DND-41 (cell line): ENCODE results near the gene OPCML.

ENCODE experiments used
- ATAC-seq: fragments of 200-7000 bp; cut with Tn5 transposase; 3 replicates; pipeline ENCODE4 v1.9.1; 2021; ENCODE audit warnings: low read depth; ENCODE audit not compliant: insufficient read depth
- DNase-seq: peaks from one replicate; pipeline ENCODE4 v3.0.0-alpha.2; 2020
- H2AFZ ChIP-seq: 2 replicates; pipeline ENCODE4 v1.6.0; 2012; ENCODE audit warnings: low read depth, low read length
- H3K27ac ChIP-seq: 2 replicates; pipeline ENCODE4 v1.5.1; 2012; ENCODE audit warnings: low read length, inconsistent platforms
- H3K27me3 ChIP-seq: fragments of 200-600 bp; sonication (generic); 2 replicates; pipeline ENCODE4 v1.6.0; 2012; ENCODE audit warnings: low read length, mild to moderate bottlenecking, inconsistent platforms; ENCODE audit not compliant: insufficient read depth, poor library complexity
- H3K36me3 ChIP-seq: 2 replicates; pipeline ENCODE4 v1.5.1; 2012; ENCODE audit warnings: low read length, inconsistent platforms; ENCODE audit not compliant: insufficient read depth
- H3K4me1 ChIP-seq: 2 replicates; pipeline ENCODE4 v1.5.1; 2012; ENCODE audit warnings: mild to moderate bottlenecking, low read length; ENCODE audit not compliant: insufficient read depth
- H3K4me2 ChIP-seq: 2 replicates; pipeline ENCODE4 v1.6.0; 2012; ENCODE audit warnings: mild to moderate bottlenecking, moderate library complexity, low read length, inconsistent platforms; ENCODE audit not compliant: insufficient read depth
- H3K4me3 ChIP-seq, 2 experiments: fragments of 200-600 bp in 1 of 2; shearing (Covaris generic) in 1 of 2; 2 replicates each; pipeline ENCODE4 v1.5.1; 2012 to 2016; ENCODE audit warnings: inconsistent platforms in 2 of 2, low read length in 2 of 2, mild to moderate bottlenecking in 2 of 2, low read depth in 1 of 2, moderate library complexity in 1 of 2
- H3K79me2 ChIP-seq: 2 replicates; pipeline ENCODE4 v1.6.0; 2012; ENCODE audit warnings: low read length, inconsistent platforms; ENCODE audit not compliant: insufficient read depth
- H3K9ac ChIP-seq: 2 replicates; pipeline ENCODE4 v1.6.0; 2012; ENCODE audit warnings: low read depth, mild to moderate bottlenecking, inconsistent platforms, low read length, moderate library complexity
- H3K9me3 ChIP-seq: 2 replicates; pipeline ENCODE4 v1.5.1; 2012; ENCODE audit warnings: low read length, moderate library complexity, mild to moderate bottlenecking, inconsistent platforms; ENCODE audit not compliant: insufficient read depth, severe bottlenecking
- H4K20me1 ChIP-seq: 2 replicates; pipeline ENCODE4 v1.6.0; 2012; ENCODE audit warnings: low read length; ENCODE audit not compliant: insufficient read depth
- CTCF ChIP-seq: IDR thresholded peaks from 2 replicates; pipeline ENCODE4 v1.5.1; 2012; ENCODE audit warnings: borderline replicate concordance, low read length, moderate library complexity, mild to moderate bottlenecking; ENCODE audit not compliant: poor library complexity, severe bottlenecking; ENCODE audit errors: extremely low read depth
- EZH2 ChIP-seq: IDR thresholded peaks from 3 replicates; pipeline ENCODE4 v1.6.1; 2012; ENCODE audit warnings: borderline replicate concordance, low read depth, mild to moderate bottlenecking, moderate library complexity, low read length, inconsistent platforms; ENCODE audit not compliant: severe bottlenecking

OPCML gene

GRCh38 chr11:133123796-133124195 is 408.5 kb downstream of the OPCML start:
- Histone ChIP-seq H3K27ac (no peak overlapping the region), H3K9ac (no peak overlapping the region), H2AFZ (no peak overlapping the region), H3K9me3 (no peaks in the 10 kb centered on the region), H3K4me2 (no peak overlapping the region), H3K79me2 (no peaks in the 10 kb centered on the region), H3K27me3 (peaks cover 16% of the 10 kb centered on the region), H4K20me1 (no peaks in the 10 kb centered on the region), H3K36me3 (no peaks in the 10 kb centered on the region), H3K4me3 (no peak overlapping the region), H3K4me1 (no peaks in the 10 kb centered on the region)
- DNase-seq (no peak), ATAC-seq (no peak)
- TF ChIP-seq CTCF (no peak), EZH2 (no peak)

- Histone ChIP-seq H3K27ac (no peak overlapping the region), H3K4me1 (no peaks in the 10 kb centered on the region), H3K27me3 (peaks cover 15% of the 10 kb centered on the region), H2AFZ (no peak overlapping the region), H3K79me2 (no peaks in the 10 kb centered on the region), H3K4me3 (no peak overlapping the region), H3K9me3 (no peaks in the 10 kb centered on the region), H3K4me2 (no peak overlapping the region), H3K36me3 (no peaks in the 10 kb centered on the region), H3K9ac (no peak overlapping the region), H4K20me1 (no peaks in the 10 kb centered on the region)
- ATAC-seq: no peak
- TF ChIP-seq EZH2 (no peak), CTCF (no peak)
- DNase-seq: no peak
Observed at GRCh38 chr11:133123366-133123765, 408.9 kb downstream of the OPCML start.

DNA sequence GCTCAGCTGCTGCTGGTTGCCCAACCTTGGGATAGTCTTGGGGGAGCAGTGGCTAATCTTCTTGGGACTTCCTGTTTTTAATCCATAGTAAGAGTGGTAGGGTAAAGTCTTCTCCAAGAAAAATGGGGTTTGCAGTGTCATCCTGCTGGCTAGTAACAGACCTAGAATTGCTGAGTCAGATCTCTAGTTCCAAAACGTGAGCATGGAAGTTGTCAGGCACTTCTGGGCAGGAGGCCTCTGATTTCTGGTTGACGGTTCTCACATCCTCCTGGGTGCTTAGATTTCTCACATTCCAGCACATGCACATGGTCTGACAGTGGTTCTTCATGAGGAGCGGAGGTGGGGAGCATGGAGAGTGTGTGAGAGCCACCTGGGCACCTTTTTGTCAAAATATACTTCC is 410.0 kb downstream of the OPCML start:
- no peaks in the 10 kb centered on the region for H3K79me2 ChIP-seq
- DNase-seq: no peak
- no peaks in the 10 kb centered on the region for H3K4me1 ChIP-seq
- TF ChIP-seq CTCF: no peak
- TF ChIP-seq EZH2: no peak
- no peak overlapping the region for H2AFZ ChIP-seq
- H3K36me3 ChIP-seq: no peaks in the 10 kb centered on the region
- no peaks in the 10 kb centered on the region for H3K9me3 ChIP-seq
- no peak overlapping the region for H3K27ac ChIP-seq
- no peak for ATAC-seq
- H3K4me3 ChIP-seq: no peak overlapping the region
- H3K4me2 ChIP-seq: no peak overlapping the region
- no peaks in the 10 kb centered on the region for H4K20me1 ChIP-seq
- peaks cover 14% of the 10 kb centered on the region for H3K27me3 ChIP-seq
- no peak overlapping the region for H3K9ac ChIP-seq

- Histone ChIP-seq H3K79me2 (no peaks in the 10 kb centered on the region), H3K36me3 (no peaks in the 10 kb centered on the region), H3K4me1 (no peaks in the 10 kb centered on the region), H2AFZ (no peak overlapping the region), H3K4me3 (no peak overlapping the region), H3K9ac (no peak overlapping the region), H4K20me1 (no peaks in the 10 kb centered on the region), H3K27me3 (peaks cover 18% of the 10 kb centered on the region), H3K9me3 (no peaks in the 10 kb centered on the region), H3K27ac (no peak overlapping the region), H3K4me2 (no peak overlapping the region)
- no peak for TF ChIP-seq EZH2
- TF ChIP-seq CTCF: no peak
- DNase-seq: no peak
- no peak for ATAC-seq
Observed at GRCh38 chr11:133118563-133119268, 413.6 kb downstream of the OPCML start.
